Cardiac muscle cell (in vitro differentiated cells and primary cell): ENCODE results near the gene HOXD12. TPM values are rescaled to one million over a fixed set of nuclear protein-coding genes. Genes with fewer than 3 reads are reported as not detected.

Source experiments
- DNase-seq, 2 donors: peaks; one replicate each; pipeline versions ENCODE4 v3.0.0 to v3.0.0-alpha.2; 2010 to 2017; ENCODE audit warnings: low read depth in 1 of 2, low spot score in 1 of 2
- H3K27ac ChIP-seq: fragments of 200-600 bp; sonication (generic); 2 replicates; pipeline ENCODE4 v1.5.1; 2016
- H3K27me3 ChIP-seq: fragments of 200-600 bp; sonication (generic); 2 replicates; pipeline ENCODE4 v1.6.0; 2016; ENCODE audit warnings: control low read depth
- H3K36me3 ChIP-seq: fragments of 200-600 bp; sonication (generic); 2 replicates; pipeline ENCODE4 v1.5.1; 2016; ENCODE audit warnings: control low read depth
- H3K4me1 ChIP-seq: fragments of 200-600 bp; sonication (generic); 2 replicates; pipeline ENCODE4 v1.8.1; 2017; ENCODE audit warnings: low read depth, mild to moderate bottlenecking, mixed run types
- H3K4me3 ChIP-seq: fragments of 200-600 bp; sonication (generic); 2 replicates; pipeline ENCODE4 v1.5.1; 2016; ENCODE audit warnings: mild to moderate bottlenecking
- H3K9me3 ChIP-seq: fragments of 200-600 bp; sonication (generic); 2 replicates; pipeline ENCODE4 v1.5.1; 2017; ENCODE audit warnings: low read depth, mild to moderate bottlenecking, control low read depth
- CTCF ChIP-seq: IDR thresholded peaks from 2 replicates; pipeline ENCODE4 v1.5.1; 2012; ENCODE audit warnings: low read depth, mild to moderate bottlenecking, low read length
- polyA plus RNA-seq: library from polyadenylated mRNA; unstranded; fragments of >200 nt; fragmentation: Nextera tagmentation; extraction: Ambion mirVana; gene quantifications from 2 replicates; pipeline ENCODE4 v1.2.1, GENCODE V29; 2016
- total RNA-seq: library from RNA; depleted of rRNA; stranded (reverse); fragments of >200 nt; gene quantifications from 2 replicates; pipeline ENCODE4 v1.2.3, GENCODE V29; 2016

The HOXD12 gene
- total and polyA plus RNA-seq, 2 experiments from 2014 or later: not detected

GRCh38 chr2:176122052-176122682, 22.6 kb downstream of the HOXD12 start:
- Histone ChIP-seq H3K36me3 (no peaks in the 10 kb centered on the region), H3K27ac (no peak overlapping the region), H3K4me3 (peak overlapping the region; percentile 30), H3K9me3 (no peaks in the 10 kb centered on the region), H3K27me3 (peaks cover 100% of the 10 kb centered on the region), H3K4me1 (no peaks in the 10 kb centered on the region)
- no peak for DNase-seq
- no peak for TF ChIP-seq CTCF

GRCh38 chr2:176122683-176123410, 23.3 kb downstream of the HOXD12 start, which contains the start of gene HOXD9:
TSS of gene HOXD9 (plus strand) at chr2:176122719. CDS start at chr2:176122769, 50 bp downstream.
- no peaks in the 10 kb centered on the region for H3K36me3 ChIP-seq
- H3K9me3 ChIP-seq: no peaks in the 10 kb centered on the region
- DNase-seq: no peak
- H3K4me1 ChIP-seq: no peaks in the 10 kb centered on the region
- no peak within 1 kb of the TSS for H3K27ac ChIP-seq
- peaks cover 100% of the 10 kb centered on the region for H3K27me3 ChIP-seq
- no peak for TF ChIP-seq CTCF
- peak within 1 kb of the TSS; percentile 30 for H3K4me3 ChIP-seq

- DNase-seq: no peak
These were observed 24.0 kb downstream of the HOXD12 start for GRCh38 chr2:176123411-176124109.

GRCh38 chr2:176124110-176124946, 24.7 kb downstream of the HOXD12 start:
- H3K4me1 ChIP-seq: no peaks in the 10 kb centered on the region
- TF ChIP-seq CTCF: no peak
- H3K27me3 ChIP-seq: peaks cover 100% of the 10 kb centered on the region
- H3K27ac ChIP-seq: no peak overlapping the region
- no peaks in the 10 kb centered on the region for H3K9me3 ChIP-seq
- DNase-seq: no peak
- H3K4me3 ChIP-seq: no peak overlapping the region
- no peaks in the 10 kb centered on the region for H3K36me3 ChIP-seq

More at GRCh38 chr2:176123411-176124109, 24.0 kb downstream of the HOXD12 start:
- no peaks in the 10 kb centered on the region for H3K36me3 ChIP-seq
- H3K4me3 ChIP-seq: peak overlapping the region; percentile 30
- peaks cover 100% of the 10 kb centered on the region for H3K27me3 ChIP-seq
- H3K4me1 ChIP-seq: no peaks in the 10 kb centered on the region
- no peak overlapping the region for H3K27ac ChIP-seq
- no peaks in the 10 kb centered on the region for H3K9me3 ChIP-seq
- no peak for TF ChIP-seq CTCF
